Superior temporal gyrus (tissue), 1 donor: ENCODE measurements around the gene OXTR.

ENCODE experiments used
- DNase-seq: peaks from one replicate; pipeline ENCODE4 v3.0.0-alpha.2; 2016; ENCODE audit errors: extremely low spot score

Gene OXTR

DNA sequence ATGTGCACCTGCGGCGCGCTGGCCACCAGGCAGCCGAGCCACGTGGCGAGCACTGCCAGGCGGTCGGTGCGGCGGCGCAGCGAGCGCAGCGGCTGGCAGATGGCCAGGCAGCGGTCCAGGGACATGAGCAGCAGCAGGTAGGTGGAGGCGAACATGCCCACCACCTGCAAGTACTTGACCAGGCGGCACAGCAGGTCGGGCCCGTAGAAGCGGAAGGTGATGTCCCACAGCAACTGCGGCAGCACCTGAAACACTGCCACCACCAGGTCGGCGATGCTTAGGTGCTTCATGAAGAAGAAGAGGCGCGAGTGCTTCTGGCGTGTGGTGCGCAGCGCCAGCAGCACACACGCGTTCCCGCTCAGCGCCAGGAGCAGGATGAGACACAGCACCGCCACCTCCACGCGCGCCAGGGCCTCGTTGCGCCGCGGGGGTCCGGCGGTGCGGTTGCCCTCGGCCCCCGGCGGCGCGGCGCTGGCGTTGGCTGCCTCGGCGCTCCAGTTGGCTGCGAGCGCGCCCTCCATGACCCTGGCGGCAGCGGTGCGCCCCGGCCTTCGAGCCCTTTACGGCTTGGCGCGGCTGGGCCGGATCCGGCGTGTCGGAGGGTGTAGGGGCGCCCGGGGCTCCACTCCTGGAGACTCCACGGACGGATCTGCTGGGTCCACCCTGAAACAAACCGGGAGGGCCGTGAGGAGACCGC is 1.6 kb downstream of the OXTR start:
- no peak for DNase-seq

DNA sequence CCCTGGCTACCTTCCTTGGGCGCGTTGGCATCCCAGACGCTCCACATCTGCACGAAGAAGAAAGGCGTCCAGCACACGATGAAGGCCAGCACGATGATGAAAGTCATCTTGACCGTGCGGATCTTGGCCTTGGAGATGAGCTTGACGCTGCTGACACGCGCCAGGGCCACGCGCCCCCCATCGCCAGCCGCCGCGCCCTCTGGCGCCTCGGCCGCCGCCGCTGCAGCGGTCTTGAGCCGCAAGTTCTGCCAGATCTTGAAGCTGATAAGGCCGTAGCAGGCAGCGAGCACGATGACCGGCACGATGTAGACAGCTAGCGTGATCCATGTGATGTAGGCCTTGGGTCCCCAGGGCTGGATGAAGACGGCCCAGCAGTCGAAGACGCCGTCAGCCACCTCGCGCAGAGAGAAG is 2.2 kb downstream of the OXTR start:
- DNase-seq: no peak

DNA sequence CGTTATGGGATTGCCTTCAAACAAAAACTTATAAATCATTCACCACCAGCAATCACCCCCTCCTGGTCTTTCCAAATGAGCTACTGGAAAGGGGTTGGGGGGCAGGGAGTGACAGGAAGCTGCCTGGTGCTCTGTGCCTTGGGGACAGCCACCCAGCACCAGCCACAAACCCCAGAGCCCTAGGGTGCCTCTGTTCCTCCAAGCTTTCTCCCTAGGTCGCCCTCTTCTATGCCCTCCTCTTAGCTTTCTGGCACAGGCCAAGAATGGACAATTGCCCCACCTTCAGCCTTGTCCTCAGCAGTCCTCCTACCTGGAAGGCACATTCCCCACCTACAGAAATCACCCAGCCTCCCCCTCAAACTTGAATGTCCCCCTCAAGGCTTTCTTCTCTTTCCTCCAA is 3.3 kb downstream of the OXTR start:
- DNase-seq: no peak

DNA sequence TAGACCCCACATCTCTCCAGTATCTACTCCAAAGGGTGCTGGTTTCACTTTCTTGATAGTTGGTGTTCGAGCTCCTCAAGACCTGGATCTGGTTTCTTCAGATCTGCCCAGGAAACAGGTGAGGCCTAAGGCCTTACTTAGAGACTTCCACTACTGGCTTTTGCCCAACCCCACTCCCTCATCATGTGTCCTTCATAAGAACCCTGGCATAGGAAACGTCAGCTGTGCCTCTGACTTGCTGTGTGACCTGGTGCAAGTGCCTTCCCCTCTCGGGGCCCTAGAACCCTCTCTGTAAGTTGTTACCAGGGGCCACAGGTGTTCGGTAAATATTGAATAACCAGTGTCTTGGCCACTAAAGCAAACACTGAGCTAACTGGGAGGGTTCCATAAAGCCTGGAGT is 3.9 kb downstream of the OXTR start:
- DNase-seq: no peak

DNA sequence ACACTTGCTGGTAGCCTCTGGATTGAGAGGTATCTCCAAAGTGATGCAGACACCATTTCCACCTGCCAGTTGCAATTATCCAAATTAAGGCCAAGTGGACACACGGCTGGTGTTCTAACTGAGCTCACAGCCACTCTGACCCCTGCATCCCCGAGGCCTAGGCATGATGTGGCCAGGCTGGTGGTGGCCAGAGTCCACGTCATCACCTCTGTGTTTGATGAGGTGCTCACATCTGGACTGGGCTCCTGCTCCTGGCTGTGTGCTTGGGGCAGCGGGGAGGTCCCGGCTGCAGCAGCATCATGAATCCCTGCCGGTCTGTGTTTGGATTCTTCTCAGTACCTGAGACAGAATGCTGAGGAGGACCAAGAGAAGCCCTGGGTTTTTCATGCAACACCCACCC is 4.9 kb downstream of the OXTR start:
- DNase-seq: no peak

DNA sequence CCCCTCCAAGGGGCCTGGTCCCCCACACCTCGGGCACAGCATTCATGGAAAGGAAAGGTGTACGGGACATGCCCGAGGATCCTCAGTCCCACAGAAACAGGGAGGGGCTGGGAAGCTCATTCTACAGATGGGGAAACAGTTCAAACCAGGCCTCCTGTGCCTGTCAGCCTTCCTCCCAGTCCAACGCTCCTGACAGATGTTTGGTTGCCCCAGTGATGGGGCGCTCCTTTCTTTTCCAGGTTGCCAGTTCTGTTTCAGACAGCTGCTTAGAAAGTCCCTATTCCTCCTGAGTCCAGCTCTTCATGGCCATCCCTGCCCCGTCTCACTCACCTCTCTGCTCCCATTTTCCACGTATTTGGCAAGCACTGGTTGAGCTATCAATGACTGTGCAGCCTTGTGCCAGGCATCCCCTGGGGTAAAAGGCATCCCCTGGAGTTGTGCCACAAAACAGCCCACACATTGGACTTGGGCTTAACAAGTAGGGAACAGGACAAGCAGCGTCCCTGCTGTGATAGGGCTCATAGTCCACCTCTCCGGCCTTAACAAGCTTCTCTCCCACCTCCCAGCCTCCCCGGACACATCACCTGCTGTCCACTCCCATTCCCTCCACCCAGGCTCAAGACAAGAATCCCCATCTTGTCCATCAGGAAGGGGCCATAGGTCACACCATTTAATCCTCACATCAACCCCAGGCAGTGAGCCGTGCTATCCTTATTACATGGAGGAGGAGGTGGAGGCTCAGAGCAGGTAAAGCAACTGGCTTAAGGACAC is 6.6 kb downstream of the OXTR start:
- no peak for DNase-seq

DNA sequence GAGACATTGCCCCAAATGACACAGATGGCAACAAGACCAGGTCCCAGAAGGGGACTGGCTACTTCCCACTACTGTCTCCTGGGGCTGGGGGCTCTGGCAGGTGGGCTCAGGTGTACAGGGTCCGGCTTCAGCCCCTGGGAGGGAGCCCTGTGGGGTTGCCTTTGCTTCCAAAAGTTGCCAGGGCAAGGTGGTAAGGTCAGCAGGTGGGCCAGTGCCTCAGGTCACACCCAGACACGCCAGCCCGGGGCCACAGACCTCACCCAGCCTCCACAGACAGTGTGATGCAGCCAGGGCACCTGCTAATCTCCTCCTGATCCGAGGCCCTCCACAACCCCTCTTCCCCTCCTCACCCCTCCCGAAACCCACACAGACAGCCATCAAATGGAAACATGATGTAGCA is 7.5 kb downstream of the OXTR start:
- no peak for DNase-seq

DNA sequence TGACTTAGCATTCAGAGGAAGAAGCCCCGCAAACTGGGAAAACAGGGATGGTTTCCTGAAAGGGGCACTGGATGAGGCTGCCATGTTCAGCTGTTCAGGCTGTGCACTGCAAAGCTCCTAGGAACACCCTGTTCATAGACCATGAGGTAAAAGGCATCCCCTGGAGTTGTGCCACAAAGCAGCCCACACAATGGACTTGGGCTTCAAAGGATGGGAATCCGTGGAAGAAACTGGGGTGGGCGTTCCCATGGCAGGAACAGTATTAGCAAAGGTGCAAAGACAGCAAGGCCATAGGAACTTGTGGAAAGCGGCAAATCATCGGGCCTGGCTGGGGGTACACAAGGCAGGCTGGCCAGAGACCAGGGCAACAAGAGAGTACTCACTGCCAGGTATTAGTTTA is 8.9 kb downstream of the OXTR start:
- DNase-seq: no peak

DNA sequence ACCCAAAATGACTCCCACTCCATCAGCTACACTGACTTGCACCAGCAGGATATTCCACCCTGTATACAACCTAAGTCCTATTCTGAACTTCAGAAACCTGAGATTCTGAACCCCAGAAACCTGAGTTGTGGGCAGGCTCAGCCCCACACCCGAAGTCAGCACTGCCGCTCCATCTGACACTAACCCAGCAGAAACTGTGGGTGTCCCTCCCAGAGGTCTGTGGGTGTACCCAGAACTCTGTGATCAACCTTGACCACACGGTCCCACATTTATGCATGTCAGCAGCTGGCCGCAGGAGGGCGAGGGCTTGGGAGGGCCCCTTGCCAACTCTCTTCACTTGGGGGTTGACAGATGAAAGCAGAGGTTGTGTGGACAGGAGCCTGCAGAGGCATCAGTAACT is 9.3 kb downstream of the OXTR start:
- no peak for DNase-seq

DNA sequence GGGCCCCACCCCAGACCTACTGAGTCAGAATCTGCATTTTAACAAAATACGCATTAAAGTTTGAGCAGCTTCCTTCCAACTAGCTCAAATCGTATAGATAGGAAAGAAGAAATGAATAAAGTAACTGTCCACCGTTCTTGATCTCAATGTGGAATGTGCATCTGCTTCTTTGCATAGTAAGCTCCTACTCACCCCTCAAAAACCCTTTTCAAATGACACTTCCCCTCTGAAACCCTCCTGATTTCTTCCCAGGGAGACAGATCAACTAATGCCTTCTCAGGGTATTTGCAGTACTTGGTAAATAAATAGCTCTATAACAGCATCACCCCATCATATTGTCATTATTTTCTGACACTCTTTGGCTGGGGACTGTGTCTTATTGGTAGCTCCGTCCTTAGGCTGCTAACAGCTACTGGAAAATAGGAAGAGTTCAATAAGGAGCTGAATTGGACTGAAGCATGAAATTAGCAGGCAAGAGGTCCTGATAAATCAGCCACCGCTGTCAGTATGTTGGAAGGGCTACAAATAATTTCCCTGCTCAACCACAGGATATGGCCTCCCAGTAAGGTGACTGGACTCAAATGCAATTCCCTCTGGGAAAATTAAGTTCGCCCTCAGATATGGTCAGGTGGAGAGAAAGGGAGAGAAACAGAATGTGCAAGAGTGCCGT is 10.2 kb downstream of the OXTR start:
- DNase-seq: no peak

DNA sequence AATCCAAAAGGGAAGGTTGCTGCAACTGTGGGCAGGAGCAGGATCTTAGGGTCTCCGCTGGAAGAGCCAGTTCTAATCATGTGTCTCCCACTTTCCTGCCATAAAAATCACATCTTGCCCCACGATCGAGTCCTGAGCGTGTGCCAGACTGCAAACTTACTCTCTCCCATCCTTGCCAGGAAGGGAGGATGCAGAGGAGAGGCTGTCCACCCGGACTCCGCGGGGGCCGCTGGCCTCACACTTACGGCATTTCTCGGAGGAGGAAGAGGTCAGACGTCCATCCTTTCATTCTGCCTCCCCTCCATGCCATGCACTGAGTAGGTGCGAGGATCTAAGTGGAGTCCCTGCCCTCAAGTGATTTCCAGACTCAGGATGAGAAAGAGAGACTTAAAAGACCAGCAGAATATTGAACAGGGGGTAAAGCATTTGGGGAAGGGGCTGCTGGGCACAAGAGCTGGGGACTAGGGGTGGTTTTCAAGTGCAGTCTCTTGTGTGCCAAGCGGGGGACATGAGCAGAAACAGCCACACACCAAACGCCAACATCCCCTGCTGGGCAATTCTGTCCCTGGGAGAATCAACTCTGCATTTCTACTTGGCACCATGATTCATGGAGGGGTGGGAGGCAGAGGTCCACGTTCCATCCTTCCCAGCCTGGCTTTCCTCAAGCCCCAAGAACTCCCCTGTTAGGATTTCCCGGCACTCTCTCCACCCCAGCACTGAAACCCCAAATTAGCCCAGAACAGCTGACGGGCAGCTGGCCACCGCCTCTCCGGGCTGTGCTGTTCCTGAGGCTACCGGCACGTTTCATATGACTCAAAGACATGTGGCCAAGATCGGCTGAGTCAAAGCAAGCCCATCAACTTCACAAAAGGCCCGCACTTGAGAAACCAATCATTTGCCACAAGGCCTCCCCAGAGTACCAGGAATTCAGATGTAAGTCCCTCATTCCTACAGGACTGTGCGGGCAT is 11.6 kb downstream of the OXTR start:
- DNase-seq: no peak

DNA sequence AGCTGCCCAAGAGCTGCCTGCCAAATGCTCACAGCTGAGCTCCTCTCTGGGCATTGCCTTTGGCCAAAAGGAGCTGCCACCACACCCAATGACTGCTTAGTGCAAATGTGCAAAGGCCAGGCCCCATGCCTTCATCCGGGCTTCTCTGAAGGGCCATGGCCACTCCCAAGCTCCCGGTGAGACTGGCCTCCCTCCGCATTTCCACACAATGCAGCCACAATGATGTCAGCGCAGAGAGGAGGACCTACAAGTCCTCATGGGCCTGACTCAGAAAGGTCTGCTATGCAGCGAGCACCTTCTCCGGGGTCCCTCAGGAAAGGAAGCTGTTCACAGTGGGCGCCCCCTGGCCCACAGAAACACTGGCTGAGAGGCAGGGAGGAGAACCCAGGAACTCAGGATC is 12.7 kb downstream of the OXTR start:
- no peak for DNase-seq

DNA sequence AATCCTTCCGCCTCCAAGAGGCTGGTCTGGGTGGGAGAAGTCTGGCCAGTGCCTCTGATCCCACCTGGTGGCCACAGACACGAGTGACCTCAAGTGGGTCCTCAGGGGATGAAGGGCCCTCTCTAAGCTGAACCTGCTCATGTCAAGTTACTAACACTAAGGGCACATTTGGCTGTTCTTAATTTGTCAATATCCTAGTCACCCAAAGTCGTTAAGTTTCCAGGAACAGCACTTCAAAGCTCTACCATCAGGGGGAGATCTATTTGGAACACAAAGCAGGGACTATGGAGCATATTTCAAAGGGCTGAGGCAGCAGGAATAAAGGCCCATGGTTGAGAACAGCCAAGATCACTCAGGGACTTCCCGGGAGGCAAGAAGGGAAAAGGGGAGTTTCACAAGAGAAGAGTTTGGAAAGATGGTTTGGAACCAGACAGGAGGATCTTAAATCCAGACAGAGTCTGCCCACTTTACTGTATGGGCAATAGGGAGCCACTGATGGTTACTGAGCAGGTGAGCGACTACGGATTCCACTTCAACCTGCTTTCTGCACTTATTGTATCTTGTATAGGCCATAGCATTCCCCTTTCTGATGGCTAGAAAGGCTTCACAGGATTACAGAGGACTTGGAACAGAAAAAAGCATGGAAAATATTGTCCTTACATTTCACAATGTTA is 13.7 kb downstream of the OXTR start:
- no peak for DNase-seq

DNA sequence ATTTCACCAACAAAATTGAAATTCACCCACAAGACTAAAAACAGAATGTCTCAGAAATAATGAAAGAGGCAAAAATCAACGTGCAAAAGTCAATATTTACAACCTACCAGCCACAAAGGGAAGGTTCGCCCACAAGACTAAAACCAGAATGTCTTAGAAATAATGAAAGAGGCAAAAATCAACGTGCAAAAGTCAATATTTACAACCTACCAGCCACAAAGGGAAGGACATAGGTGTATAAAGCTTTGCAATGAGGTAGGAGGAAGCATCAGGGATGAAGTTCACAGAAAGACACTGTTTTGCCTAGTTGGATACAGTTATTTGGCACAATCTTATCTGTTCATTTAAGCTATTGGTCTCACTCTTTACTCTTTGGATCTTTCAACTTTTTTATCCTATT is 14.3 kb downstream of the OXTR start:
- no peak for DNase-seq

DNA sequence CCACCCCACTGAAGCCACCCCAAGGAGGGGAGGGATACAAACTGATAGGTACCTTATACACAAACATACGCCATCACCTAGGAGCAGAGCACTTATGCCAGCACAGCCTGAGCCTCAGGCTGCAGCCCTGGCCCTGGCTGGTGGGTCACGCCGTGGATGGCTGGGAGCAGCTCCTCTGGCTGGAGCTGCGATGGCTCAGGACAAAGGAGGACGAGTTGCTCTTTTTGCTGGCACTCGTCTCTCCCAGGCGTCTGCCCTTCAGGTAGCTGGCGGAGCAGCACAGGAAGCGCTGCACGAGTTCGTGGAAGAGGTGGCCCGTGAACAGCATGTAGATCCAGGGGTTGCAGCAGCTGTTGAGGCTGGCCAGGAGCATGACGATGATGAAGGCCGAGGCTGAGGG is 16.6 kb downstream of the OXTR start:
- no peak for DNase-seq

DNA sequence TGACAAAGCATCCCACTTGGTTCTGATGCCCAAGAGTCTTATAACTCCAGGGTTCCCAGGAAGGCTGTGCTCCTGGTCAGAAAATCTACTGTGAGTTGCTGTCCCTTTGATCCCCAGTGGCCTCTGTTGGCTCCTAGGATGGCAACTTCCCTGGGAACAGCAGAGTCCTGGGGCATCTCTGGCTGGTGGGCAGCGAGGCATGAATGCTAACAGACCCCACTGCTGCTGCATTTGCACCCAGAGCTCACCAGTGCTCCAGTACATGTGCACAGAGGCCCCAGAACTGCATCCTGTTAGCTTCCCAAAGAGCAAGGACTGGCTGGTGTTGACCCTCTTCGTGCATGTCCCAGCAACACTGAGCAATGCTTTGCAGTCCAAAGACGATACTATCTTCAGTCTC is 20.1 kb downstream of the OXTR start:
- no peak for DNase-seq

DNA sequence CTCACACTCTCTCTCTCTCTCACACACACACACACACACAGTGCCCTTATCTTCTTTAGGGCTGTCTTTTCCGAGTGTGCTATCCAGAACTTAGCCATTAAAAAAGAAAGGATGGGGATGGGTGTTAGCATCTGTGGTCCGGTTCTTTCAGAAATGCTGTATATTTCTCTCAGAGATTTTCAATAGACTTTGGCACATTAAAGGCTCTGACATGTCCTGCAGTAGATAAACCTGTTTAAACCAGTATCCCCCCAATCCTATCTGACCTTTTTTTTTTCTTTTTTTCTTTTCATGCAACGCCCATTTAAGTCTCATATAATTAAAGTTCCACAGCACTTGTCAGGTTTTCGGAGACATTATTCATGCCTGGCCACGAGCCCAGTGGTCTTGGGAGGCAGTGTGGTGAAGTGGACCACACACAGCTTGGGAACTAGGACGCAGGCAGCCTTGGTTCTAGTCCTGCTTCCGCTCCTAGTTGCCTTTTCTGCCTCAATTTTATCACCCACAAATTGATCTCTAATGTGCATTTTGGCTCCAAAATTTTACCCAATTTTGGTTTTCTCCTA is 22.6 kb downstream of the OXTR start:
- DNase-seq: no peak

DNA sequence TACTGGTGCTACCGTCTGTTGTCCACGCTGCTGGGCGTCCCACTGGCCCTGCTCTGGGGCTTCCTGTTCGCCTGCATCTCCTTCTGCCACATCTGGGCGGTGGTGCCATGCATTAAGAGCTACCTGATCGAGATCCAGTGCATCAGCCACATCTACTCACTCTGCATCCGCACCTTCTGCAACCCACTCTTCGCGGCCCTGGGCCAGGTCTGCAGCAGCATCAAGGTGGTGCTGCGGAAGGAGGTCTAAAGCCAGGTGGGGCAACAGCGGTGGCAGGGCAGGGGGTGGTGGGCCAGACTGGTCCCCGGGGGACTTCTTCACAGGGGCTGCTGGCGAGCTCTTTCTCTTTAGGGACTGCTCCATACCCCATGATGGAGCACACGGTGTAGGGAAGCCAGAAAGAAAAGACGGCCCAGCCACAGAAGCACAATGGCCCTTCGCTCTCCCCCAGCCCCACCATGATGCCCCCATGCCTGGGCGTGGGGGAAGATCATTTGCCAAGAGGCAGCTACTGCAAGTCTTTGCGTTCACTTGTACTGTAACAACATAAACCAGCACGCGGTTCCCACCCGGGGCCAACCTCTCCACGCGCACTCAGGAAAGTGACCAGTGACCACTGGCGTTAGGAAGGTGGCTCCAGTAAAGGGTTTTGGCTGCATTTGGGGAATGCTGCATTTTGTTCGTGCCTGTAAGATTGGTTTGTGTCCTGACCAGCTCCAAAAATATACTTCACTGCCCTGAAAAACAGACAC is 23.6 kb downstream of the OXTR start:
- DNase-seq: no peak

DNA sequence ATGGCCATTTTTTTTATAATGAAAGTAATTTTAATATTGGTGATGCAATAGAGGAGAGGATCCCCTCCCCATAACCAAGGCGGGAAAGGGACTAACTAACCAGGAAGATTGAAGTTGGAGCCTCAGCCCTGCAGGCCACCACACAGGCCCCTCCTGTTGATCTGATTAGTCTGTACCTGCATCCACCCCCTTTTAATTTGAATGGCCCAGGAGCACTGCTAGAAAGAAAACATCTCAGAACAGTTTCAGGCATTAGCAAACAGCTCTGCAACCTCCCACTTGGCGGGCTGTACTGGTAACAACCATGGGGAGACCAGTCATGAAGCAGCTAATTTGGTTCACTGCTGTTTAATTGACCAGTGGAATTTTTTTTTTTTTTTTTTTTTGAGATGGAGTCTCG is 25.5 kb downstream of the OXTR start:
- no peak for DNase-seq

DNA sequence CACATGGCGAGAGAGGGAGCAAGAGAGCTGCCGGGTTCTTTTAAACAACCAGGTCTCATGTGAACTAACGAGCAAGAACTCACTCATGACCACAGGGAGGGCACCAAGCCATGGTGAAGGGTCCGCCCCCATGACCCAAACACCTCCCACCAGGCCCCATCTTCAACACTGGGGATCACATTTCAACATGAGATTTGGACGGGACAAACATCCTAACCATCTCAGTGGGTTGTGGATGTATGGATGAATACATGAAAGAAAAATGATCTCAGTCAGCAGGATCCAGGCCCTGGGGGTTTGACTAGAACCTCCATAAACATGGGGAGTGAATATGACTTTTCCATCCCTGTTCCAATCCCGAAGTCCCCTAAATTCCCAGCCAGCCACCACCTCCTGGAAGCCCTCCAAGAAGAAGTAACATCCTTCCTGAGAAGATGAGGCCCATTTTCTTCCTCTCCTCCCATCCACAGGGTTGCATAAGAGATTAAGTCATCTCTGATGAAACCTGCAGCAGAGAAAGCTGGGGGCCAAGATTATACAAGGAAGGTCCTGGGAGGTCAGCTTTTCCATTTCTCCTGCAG is 26.3 kb downstream of the OXTR start:
- no peak for DNase-seq
